Panc1 (cell line): ENCODE measurements around the gene SMCHD1. TPM values are rescaled to one million over a fixed set of nuclear protein-coding genes. Genes with fewer than 3 reads are reported as not detected.

Experiments used
- ATAC-seq: fragments of 200-7000 bp; cut with Tn5 transposase; 2 replicates; pipeline ENCODE4 v1.9.1; 2020; ENCODE audit warnings: mild to moderate bottlenecking, moderate library complexity
- BruUV-seq: library from RNA; stranded (reverse); fragments of 400-500 nt; replicated peaks from 2 replicates; lab custom pipeline; 2021; lab: Mats Ljungman, UMichigan
- CTCF ChIA-PET: fragments of 300-600 bp; sonication (Branson Sonifier 250); formaldehyde crosslinking; loops from one replicate; lab custom pipeline; 2022; ENCODE audit warnings: antibody characterized with exemption; lab: Charles Lee
- POLR2A ChIA-PET: fragments of 300-600 bp; sonication (Branson Sonifier 250); formaldehyde crosslinking; loops from one replicate; lab custom pipeline; 2022; ENCODE audit warnings: antibody characterized with exemption; lab: Charles Lee
- DNase-seq: peaks from one replicate; pipeline ENCODE4 v3.0.0-alpha.2; 2010; ENCODE audit warnings: low read depth, low spot score
- H3K27ac ChIP-seq: 2 replicates; pipeline ENCODE4 v1.5.1; 2011; ENCODE audit warnings: mild to moderate bottlenecking, low read length, inconsistent platforms
- H3K27me3 ChIP-seq: fragments of 200-500 bp; sonication (Bioruptor generic); 2 replicates; pipeline ENCODE4 v1.6.0; 2014; ENCODE audit warnings: low read length, inconsistent platforms; ENCODE audit not compliant: control insufficient read depth, insufficient read depth
- H3K36me3 ChIP-seq: fragments of 200-500 bp; sonication (Bioruptor generic); 2 replicates; pipeline ENCODE4 v1.5.1; 2014; ENCODE audit warnings: inconsistent platforms, mild to moderate bottlenecking, low read length, moderate library complexity; ENCODE audit not compliant: control insufficient read depth, insufficient read depth
- H3K4me1 ChIP-seq: 2 replicates; pipeline ENCODE4 v1.5.1; 2011; ENCODE audit warnings: inconsistent platforms, mild to moderate bottlenecking, low read length, moderate library complexity; ENCODE audit not compliant: control insufficient read depth, insufficient read depth
- H3K4me3 ChIP-seq, 2 experiments: 2 replicates each; pipeline ENCODE4 v1.5.1; 2011 to 2012; ENCODE audit warnings: low read depth in 2 of 2, low read length in 2 of 2, mild to moderate bottlenecking in 2 of 2, inconsistent platforms in 1 of 2, moderate library complexity in 1 of 2
- H3K9me3 ChIP-seq: fragments of 200-500 bp; sonication (Bioruptor generic); 2 replicates; pipeline ENCODE4 v1.5.1; 2014; ENCODE audit warnings: low read depth, mild to moderate bottlenecking, inconsistent platforms, low read length, moderate library complexity; ENCODE audit not compliant: control insufficient read depth, insufficient read depth
- POLR2AphosphoS5 ChIP-seq: IDR thresholded peaks from 2 replicates; pipeline ENCODE4 v1.6.1; 2012; ENCODE audit warnings: mild to moderate bottlenecking, low read depth, low read length, moderate library complexity
- SIN3A ChIP-seq: IDR thresholded peaks from 2 replicates; pipeline ENCODE4 v1.6.1; 2012; ENCODE audit warnings: low read depth, mild to moderate bottlenecking, low read length, moderate library complexity, borderline replicate concordance; ENCODE audit not compliant: insufficient read depth
- TCF7L2 ChIP-seq: IDR thresholded peaks from 2 replicates; pipeline ENCODE4 v1.6.1; 2011; ENCODE audit warnings: mild to moderate bottlenecking, low read depth, low read length, inconsistent platforms
- in situ Hi-C: cut with HindIII; loops from 2 replicates; pipeline ENCODE4 v1.10.0; 2016; ENCODE audit warnings: low sequenced_read_pairs, low pct_unique_long_range_greater_than_20kb
- intact Hi-C: fragments of 100-400 bp; cut with micrococcal nuclease; formaldehyde crosslinking; loops from one replicate; pipeline ENCODE4 v1.10.0; 2022; ENCODE audit not compliant: unreplicated experiment
- total RNA-seq: library from RNA; stranded (reverse); gene quantifications from one replicate; pipeline ENCODE4 v1.2.1, GENCODE V29; 2021; ENCODE audit not compliant: unreplicated experiment
- TF ChIP-seq, protein P1 (sequence below), 2 experiments: IDR thresholded peaks; 2 replicates each; pipeline ENCODE4 v1.6.1; 2011 to 2012; ENCODE audit warnings: low read depth in 2 of 2, control low read depth in 1 of 2, low read length in 1 of 2, mild to moderate bottlenecking in 1 of 2, moderate library complexity in 1 of 2; ENCODE audit not compliant: insufficient read depth in 1 of 2
- TF ChIP-seq, protein P2 (sequence below): fragments of 450-650 bp; IDR thresholded peaks from 2 replicates; pipeline ENCODE4 v1.5.1; 2017; ENCODE audit warnings: mild to moderate bottlenecking

Gene SMCHD1
- total RNA-seq, 1 experiment from 2014 or later = 40.9 TPM

DNA sequence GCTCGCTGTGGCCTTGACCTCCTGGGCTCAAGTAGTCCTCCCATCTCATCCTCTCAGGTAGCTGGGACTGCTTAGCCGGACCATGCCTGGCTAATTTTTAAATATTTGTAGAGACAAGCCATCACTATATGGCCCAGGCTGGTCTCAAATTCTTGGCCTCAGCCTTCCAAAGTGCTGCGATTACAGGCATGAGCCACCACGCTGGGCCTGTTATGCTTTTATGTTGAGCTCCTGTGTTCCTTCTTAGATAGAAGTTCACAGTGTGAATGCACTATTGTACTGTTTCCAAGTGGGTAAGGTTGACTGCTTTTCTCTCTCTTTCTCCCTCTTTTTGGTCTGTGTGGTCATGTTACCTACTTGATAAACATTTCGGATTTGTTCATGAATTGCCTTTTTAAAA, 61.9 kb downstream of the SMCHD1 start:
- H3K4me3 ChIP-seq = no peak overlapping the region
- no peaks in the 10 kb centered on the region for H3K4me1 ChIP-seq
- H3K36me3 ChIP-seq = peaks cover 10% of the 10 kb centered on the region
- CTCF ChIA-PET = no interaction called here
- no peak for ATAC-seq
- H3K27ac ChIP-seq = no peak overlapping the region
- no TSS peak for BruUV-seq
- DNase-seq = no peak
- intact Hi-C loops = no loop called here
- H3K27me3 ChIP-seq = no peaks in the 10 kb centered on the region
- in situ Hi-C loops = no loop called here
- H3K9me3 ChIP-seq = no peaks in the 10 kb centered on the region
- POLR2A ChIA-PET = no interaction called here
- TF ChIP-seq TCF7L2 (no peak), SIN3A (no peak)

DNA sequence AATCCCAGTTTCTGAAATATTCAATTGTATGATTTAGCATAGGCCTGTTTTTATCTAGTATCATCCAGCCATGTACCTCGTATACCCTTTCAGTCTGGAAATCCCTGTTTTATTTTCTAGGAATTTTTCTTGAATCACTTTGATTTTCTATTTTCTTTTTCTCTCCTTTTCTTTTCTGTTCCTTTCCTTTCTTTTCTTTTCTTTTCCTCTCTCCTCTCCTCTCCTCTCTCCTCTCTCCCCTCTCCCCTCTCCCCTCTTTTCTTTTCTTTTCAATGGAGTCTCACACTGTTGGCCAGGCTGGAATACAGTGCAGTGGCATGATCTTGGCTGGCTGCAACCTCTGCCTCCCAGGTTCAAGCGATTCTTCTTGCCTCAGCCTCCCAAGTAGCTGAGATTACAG, 63.5 kb downstream of the SMCHD1 start:
- Histone ChIP-seq H3K27ac (no peak overlapping the region), H3K4me3 (no peak overlapping the region), H3K27me3 (no peaks in the 10 kb centered on the region), H3K4me1 (no peaks in the 10 kb centered on the region), H3K9me3 (no peaks in the 10 kb centered on the region), H3K36me3 (peaks cover 13% of the 10 kb centered on the region)
- intact Hi-C loops (no loop called here), in situ Hi-C loops (no loop called here)
- ATAC-seq (no peak), DNase-seq (no peak)
- POLR2A ChIA-PET = no interaction called here
- CTCF ChIA-PET = no interaction called here
- BruUV-seq = no TSS peak
- TF ChIP-seq, protein P1, sequence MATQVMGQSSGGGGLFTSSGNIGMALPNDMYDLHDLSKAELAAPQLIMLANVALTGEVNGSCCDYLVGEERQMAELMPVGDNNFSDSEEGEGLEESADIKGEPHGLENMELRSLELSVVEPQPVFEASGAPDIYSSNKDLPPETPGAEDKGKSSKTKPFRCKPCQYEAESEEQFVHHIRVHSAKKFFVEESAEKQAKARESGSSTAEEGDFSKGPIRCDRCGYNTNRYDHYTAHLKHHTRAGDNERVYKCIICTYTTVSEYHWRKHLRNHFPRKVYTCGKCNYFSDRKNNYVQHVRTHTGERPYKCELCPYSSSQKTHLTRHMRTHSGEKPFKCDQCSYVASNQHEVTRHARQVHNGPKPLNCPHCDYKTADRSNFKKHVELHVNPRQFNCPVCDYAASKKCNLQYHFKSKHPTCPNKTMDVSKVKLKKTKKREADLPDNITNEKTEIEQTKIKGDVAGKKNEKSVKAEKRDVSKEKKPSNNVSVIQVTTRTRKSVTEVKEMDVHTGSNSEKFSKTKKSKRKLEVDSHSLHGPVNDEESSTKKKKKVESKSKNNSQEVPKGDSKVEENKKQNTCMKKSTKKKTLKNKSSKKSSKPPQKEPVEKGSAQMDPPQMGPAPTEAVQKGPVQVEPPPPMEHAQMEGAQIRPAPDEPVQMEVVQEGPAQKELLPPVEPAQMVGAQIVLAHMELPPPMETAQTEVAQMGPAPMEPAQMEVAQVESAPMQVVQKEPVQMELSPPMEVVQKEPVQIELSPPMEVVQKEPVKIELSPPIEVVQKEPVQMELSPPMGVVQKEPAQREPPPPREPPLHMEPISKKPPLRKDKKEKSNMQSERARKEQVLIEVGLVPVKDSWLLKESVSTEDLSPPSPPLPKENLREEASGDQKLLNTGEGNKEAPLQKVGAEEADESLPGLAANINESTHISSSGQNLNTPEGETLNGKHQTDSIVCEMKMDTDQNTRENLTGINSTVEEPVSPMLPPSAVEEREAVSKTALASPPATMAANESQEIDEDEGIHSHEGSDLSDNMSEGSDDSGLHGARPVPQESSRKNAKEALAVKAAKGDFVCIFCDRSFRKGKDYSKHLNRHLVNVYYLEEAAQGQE (IDR thresholded peaks at IDR 0.05; ENCODE audit: insufficient read depth in 1 of 2, low read depth in 2 of 2, low read length in 1 of 2) = no peak
- no peak for TF ChIP-seq POLR2AphosphoS5
- TF ChIP-seq, protein P2, sequence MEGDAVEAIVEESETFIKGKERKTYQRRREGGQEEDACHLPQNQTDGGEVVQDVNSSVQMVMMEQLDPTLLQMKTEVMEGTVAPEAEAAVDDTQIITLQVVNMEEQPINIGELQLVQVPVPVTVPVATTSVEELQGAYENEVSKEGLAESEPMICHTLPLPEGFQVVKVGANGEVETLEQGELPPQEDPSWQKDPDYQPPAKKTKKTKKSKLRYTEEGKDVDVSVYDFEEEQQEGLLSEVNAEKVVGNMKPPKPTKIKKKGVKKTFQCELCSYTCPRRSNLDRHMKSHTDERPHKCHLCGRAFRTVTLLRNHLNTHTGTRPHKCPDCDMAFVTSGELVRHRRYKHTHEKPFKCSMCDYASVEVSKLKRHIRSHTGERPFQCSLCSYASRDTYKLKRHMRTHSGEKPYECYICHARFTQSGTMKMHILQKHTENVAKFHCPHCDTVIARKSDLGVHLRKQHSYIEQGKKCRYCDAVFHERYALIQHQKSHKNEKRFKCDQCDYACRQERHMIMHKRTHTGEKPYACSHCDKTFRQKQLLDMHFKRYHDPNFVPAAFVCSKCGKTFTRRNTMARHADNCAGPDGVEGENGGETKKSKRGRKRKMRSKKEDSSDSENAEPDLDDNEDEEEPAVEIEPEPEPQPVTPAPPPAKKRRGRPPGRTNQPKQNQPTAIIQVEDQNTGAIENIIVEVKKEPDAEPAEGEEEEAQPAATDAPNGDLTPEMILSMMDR = no peak
- no peak for TF ChIP-seq SIN3A
- no peak for TF ChIP-seq TCF7L2

DNA sequence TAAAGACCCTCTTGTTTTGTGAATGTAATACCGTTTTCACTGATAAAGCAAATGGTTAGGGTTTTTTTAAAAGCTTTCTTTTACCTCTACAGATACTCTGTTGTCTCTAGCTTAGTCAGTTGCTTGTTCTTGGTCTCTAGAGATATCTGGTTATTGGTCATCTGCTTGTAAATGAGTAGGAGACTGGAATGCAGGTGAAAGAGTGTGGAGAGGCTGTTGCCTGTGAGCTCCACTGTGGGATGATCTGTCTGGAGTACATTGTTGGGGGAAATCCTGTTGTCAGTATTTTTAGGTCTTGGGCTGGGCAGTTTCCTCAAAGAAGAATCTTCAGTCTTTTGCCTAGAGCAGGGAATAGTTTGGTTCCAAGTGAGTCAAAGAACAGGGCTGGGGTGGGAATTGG, 67.7 kb downstream of the SMCHD1 start:
- Histone ChIP-seq H3K27ac (no peak overlapping the region), H3K27me3 (no peaks in the 10 kb centered on the region), H3K4me3 (no peak overlapping the region), H3K9me3 (no peaks in the 10 kb centered on the region), H3K4me1 (no peaks in the 10 kb centered on the region), H3K36me3 (peaks cover 34% of the 10 kb centered on the region)
- BruUV-seq = no TSS peak
- TF ChIP-seq, protein P2 = no peak
- TF ChIP-seq POLR2AphosphoS5 = no peak
- no peak for TF ChIP-seq TCF7L2
- no peak for TF ChIP-seq SIN3A
- TF ChIP-seq, protein P1 (IDR thresholded peaks at IDR 0.05; ENCODE audit: insufficient read depth in 1 of 2, low read depth in 2 of 2, low read length in 1 of 2) = no peak
- ATAC-seq (no peak), DNase-seq (no peak)
- intact Hi-C loops = no loop called here
- in situ Hi-C loops = no loop called here
- ChIA-PET CTCF (no interaction called here), POLR2A (no interaction called here)
